ENCODE measurements around the gene CBFB.

GRCh38 chr16:67077871-67078270, 48.9 kb downstream of the CBFB start:
- no peak for TF ChIP-seq CTCF (conservative IDR thresholded peaks at IDR 0.05; ENCODE audit: low read depth, low read length)
- TF ChIP-seq EZH2 (IDR thresholded peaks at IDR 0.05; ENCODE audit: low read length, unreplicated experiment) = no peak

Measured in PC-3 (cell line).